CD4-positive, alpha-beta T cell (primary cell): ENCODE data around the gene LNX2. TPM values are rescaled to one million over a fixed set of nuclear protein-coding genes. Genes with fewer than 3 reads are reported as not detected.

ENCODE experiments used
- ATAC-seq: fragments of 200-7000 bp; cut with Tn5 transposase; one replicate; pipeline ENCODE4 v1.10.0; 2022; ENCODE audit warnings: mild to moderate bottlenecking; ENCODE audit not compliant: poor library complexity
- CTCF ChIA-PET: fragments of 350-600 bp; sonication (Branson Sonifier 250); formaldehyde crosslinking; loops from one replicate; lab custom pipeline; 2021; ENCODE audit warnings: antibody characterized with exemption, inconsistent platforms; lab: Charles Lee
- POLR2A ChIA-PET: fragments of 350-600 bp; sonication (Branson Sonifier 250); formaldehyde crosslinking; loops from one replicate; lab custom pipeline; 2021; ENCODE audit warnings: antibody characterized with exemption, inconsistent platforms; lab: Charles Lee
- DNase-seq, 14 experiments: peaks; one replicate each; pipeline ENCODE4 v3.0.0-alpha.2; 2013 to 2020; ENCODE audit warnings: mixed read lengths in 2 of 14
- H3K27ac ChIP-seq, 2 donors: one replicate each; pipeline versions ENCODE4 v1.5.1 to v1.7.0; 2013; ENCODE audit warnings: low read length in 2 of 2, low read depth in 1 of 2, mild to moderate bottlenecking in 1 of 2
- H3K27me3 ChIP-seq, 2 experiments: 1 replicate in 1 of 2; 2 replicates in 1 of 2; pipeline versions ENCODE4 v1.6.1 to v1.7.0; 2013; ENCODE audit warnings: low read length in 2 of 2, control low read depth in 1 of 2, mild to moderate bottlenecking in 1 of 2, moderate library complexity in 1 of 2; ENCODE audit not compliant: insufficient read depth in 2 of 2, control insufficient read depth in 1 of 2
- H3K36me3 ChIP-seq: one replicate; pipeline ENCODE4 v1.6.1; 2013; ENCODE audit warnings: low read length, control low read depth; ENCODE audit not compliant: insufficient read depth
- H3K4me1 ChIP-seq: one replicate; pipeline ENCODE4 v1.6.1; 2013; ENCODE audit warnings: low read length, control low read depth; ENCODE audit not compliant: insufficient read depth
- H3K4me3 ChIP-seq: one replicate; pipeline ENCODE4 v1.5.1; 2013; ENCODE audit warnings: mild to moderate bottlenecking, low read length, moderate library complexity
- H3K9me3 ChIP-seq, 2 experiments: 1 replicate in 1 of 2; 2 replicates in 1 of 2; pipeline versions ENCODE4 v1.6.1 to v1.7.0; 2013; ENCODE audit warnings: low read length in 2 of 2, mild to moderate bottlenecking in 2 of 2, control low read depth in 1 of 2, moderate library complexity in 1 of 2; ENCODE audit not compliant: control insufficient read depth in 1 of 2, insufficient read depth in 1 of 2
- H3K27ac Mint-ChIP-seq: one replicate; pipeline ENCODE4 v1.8.0; 2020; ENCODE audit warnings: mixed read lengths
- H3K27me3 Mint-ChIP-seq: one replicate; pipeline ENCODE4 v1.8.0; 2021; ENCODE audit warnings: mixed read lengths
- H3K36me3 Mint-ChIP-seq: one replicate; pipeline ENCODE4 v1.8.0; 2021; ENCODE audit warnings: low read depth, mixed read lengths
- H3K4me1 Mint-ChIP-seq: one replicate; pipeline ENCODE4 v1.8.0; 2021; ENCODE audit warnings: low read depth, mixed read lengths
- H3K4me3 Mint-ChIP-seq: one replicate; pipeline ENCODE4 v1.8.0; 2020; ENCODE audit warnings: mild to moderate bottlenecking, mixed read lengths
- H3K9me3 Mint-ChIP-seq: one replicate; pipeline ENCODE4 v1.8.0; 2020; ENCODE audit warnings: mixed read lengths
- CTCF ChIP-seq: fragments of 200-600 bp; IDR thresholded peaks from one replicate; pipeline ENCODE4 v1.8.0; 2022; ENCODE audit warnings: antibody characterized with exemption, mild to moderate bottlenecking
- intact Hi-C, 2 experiments: fragments of 100-400 bp; cut with DNase I in 1 of 2; cut with micrococcal nuclease in 1 of 2; formaldehyde crosslinking; loops; one replicate each; pipeline versions ENCODE4 v1.15.1 to v1.9.0; 2023 to 2025; cut with DNase I, micrococcal nuclease
- total RNA-seq, 174 experiments: library from RNA in 2 of 174; stranded (reverse) in 2 of 174; gene quantifications; one replicate each; pipeline ENCODE4 v1.2.3 and lab custom pipeline; 2021 to 2026

Gene LNX2
- total RNA-seq, 2 experiments from 2014 or later: 3.5 to 3.9 TPM

DNA sequence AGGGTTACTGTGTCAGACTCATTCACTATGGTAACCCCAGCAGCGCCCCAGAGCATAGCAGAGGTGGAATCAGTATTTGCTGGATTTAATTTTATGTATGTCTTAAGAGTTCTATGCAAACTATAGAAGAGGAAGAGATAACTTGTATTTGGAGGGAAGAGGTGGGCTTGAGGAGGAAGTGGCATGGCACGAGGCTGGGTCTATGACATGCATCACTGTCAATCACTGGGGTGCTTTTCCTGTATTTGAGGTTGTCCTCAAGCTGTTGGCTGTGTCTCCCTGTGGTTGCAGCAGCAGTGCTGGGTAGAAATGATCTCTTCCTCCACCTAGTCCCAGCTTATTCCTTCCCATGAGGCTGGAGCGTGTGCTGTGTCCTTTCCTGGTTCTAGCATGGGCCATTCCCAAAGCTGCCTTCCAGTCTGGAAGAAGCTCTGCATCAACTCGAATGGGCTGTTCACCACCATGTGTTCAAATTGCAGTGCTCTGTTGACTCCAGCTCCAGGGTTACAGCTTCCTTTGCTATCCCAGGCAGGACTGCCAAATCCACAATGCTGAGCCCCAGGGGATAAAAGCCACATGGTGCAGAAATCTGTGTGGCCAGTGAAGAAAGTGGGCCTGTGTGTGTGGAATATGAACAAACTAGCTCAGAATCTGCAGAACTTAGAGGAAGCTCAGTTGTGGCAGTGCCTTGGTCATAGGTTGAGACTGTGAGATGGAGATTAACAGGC, 96.8 kb downstream of the LNX2 start:
- peaks cover 4% of the 10 kb centered on the region for H3K27me3 Mint-ChIP-seq
- ChIA-PET CTCF (no interaction called here), POLR2A (no interaction called here)
- TF ChIP-seq CTCF: no peak
- H3K4me1 Mint-ChIP-seq: no peaks in the 10 kb centered on the region
- intact Hi-C loops: no loop called here
- Histone ChIP-seq H3K27ac (no peak overlapping the region), H3K4me3 (no peak overlapping the region), H3K4me1 (no peaks in the 10 kb centered on the region), H3K27me3 (peaks cover 0 to 8% of the 10 kb centered on the region in 2 experiments), H3K36me3 (no peaks in the 10 kb centered on the region), H3K9me3 (peaks cover 0 to 11% of the 10 kb centered on the region in 2 experiments)
- no peaks in the 10 kb centered on the region for H3K36me3 Mint-ChIP-seq
- ATAC-seq (no peak), DNase-seq (no peak)
- no peak overlapping the region for H3K4me3 Mint-ChIP-seq
- no peaks in the 10 kb centered on the region for H3K9me3 Mint-ChIP-seq
- H3K27ac Mint-ChIP-seq: no peak overlapping the region

DNA sequence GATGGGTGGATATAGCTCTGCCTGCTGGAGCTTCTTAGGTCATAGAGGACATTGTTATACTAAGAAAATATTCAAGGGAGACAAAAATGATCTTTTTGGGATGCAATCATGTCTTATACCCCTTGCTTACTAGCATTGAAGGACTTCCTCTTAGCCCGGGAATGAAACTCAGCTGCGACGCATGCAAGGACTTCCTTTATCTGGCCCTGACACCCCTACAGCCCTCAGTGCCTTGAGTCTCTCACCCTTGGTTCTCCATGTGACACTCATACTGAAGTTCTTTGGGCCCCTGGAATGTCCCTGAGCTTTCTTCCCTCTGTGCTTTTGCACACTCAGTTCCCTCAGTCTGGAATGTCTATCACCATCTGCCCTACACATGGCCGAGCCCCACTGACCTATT, 97.5 kb downstream of the LNX2 start:
- Histone ChIP-seq H3K9me3 (peaks cover 0 to 5% of the 10 kb centered on the region in 2 experiments), H3K4me1 (no peaks in the 10 kb centered on the region), H3K27ac (no peak overlapping the region), H3K27me3 (peaks cover 0 to 8% of the 10 kb centered on the region in 2 experiments), H3K36me3 (no peaks in the 10 kb centered on the region), H3K4me3 (no peak overlapping the region)
- ChIA-PET CTCF (interaction anchor here (1.5 kb wide), 1 partner anchor 10 kb away, joined by 3 read pairs; no protein-coding TSS in a partner anchor), POLR2A (no interaction called here)
- Mint-ChIP-seq H3K27ac (no peak overlapping the region), H3K4me3 (no peak overlapping the region), H3K4me1 (no peaks in the 10 kb centered on the region), H3K27me3 (peaks cover 8% of the 10 kb centered on the region), H3K9me3 (no peaks in the 10 kb centered on the region), H3K36me3 (no peaks in the 10 kb centered on the region)
- TF ChIP-seq CTCF: no peak
- intact Hi-C loops: no loop called here
- peak in 1 of 14 experiments; percentile 4 for DNase-seq
- ATAC-seq: no peak

DNA sequence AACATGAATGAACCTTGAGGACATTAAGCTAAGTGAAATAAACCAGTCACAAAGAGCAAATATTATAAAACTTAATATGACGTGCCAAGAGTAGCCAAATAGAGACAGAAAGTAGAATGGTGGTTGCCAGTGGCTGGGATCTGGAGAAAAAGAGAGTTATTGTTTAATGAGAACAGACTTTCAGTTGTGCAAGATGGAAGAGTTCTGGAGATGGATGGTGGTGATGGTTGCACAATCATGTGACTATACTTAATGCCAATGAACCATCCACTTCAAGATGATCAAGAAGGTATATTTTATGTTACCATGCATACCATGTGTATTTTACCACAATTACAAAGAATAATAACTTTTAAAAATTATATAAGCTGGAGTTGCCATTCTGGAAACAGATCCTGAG, 104.2 kb downstream of the LNX2 start:
- ATAC-seq (no peak), DNase-seq (no peak)
- H3K4me3 ChIP-seq: no peak overlapping the region
- peaks cover 0 to 3% of the 10 kb centered on the region in 2 experiments for H3K27me3 ChIP-seq
- ChIA-PET POLR2A (no interaction called here), CTCF (no interaction called here)
- Mint-ChIP-seq H3K27ac (no peak overlapping the region), H3K4me1 (no peaks in the 10 kb centered on the region), H3K9me3 (no peaks in the 10 kb centered on the region), H3K36me3 (no peaks in the 10 kb centered on the region), H3K27me3 (peaks cover 27% of the 10 kb centered on the region), H3K4me3 (no peak overlapping the region)
- H3K36me3 ChIP-seq: no peaks in the 10 kb centered on the region
- H3K9me3 ChIP-seq: no peaks in the 10 kb centered on the region
- intact Hi-C loops: no loop called here
- TF ChIP-seq CTCF: no peak
- no peaks in the 10 kb centered on the region for H3K4me1 ChIP-seq
- H3K27ac ChIP-seq: no peak overlapping the region
